H1 (cell line): Measurements from ENCODE around the gene KCNMB2. TPM values are rescaled to one million over a fixed set of nuclear protein-coding genes. Genes with fewer than 3 reads are reported as not detected.

Source experiments
- CTCF ChIA-PET: fragments of 300-600 bp; sonication (Branson Sonifier 250); formaldehyde crosslinking; loops from one replicate; lab custom pipeline; 2021; ENCODE audit not compliant: partially characterized antibody; lab: Charles Lee
- POLR2A ChIA-PET: fragments of 300-600 bp; sonication (Branson Sonifier 250); formaldehyde crosslinking; loops from one replicate; lab custom pipeline; 2021; ENCODE audit warnings: inconsistent platforms; ENCODE audit not compliant: partially characterized antibody; lab: Charles Lee
- DNase-seq, 2 experiments: peaks; one replicate each; pipeline versions ENCODE4 v3.0.0 to v3.0.0-alpha.2; 2010 to 2022; ENCODE audit warnings: low spot score in 2 of 2, low read depth in 1 of 2, mixed read lengths in 1 of 2
- FAIRE-seq: peaks from 2 replicates; lab custom pipeline; 2011; peaks lifted over from hg19 to GRCh38; lab: Jason Lieb, UNC
- H2AFZ ChIP-seq: 2 replicates; pipeline ENCODE4 v1.8.1; 2012; ENCODE audit warnings: low read length, inconsistent platforms
- H2AK5ac ChIP-seq: 2 replicates; pipeline ENCODE4 v1.6.1; 2013; ENCODE audit warnings: low read depth, low read length
- H2BK120ac ChIP-seq: replicated peaks from 2 replicates; pipeline ENCODE3; 2013; ENCODE audit warnings: low read depth, low read length, inconsistent platforms
- H2BK12ac ChIP-seq: 2 replicates; pipeline ENCODE4 v1.6.1; 2013; ENCODE audit warnings: low read depth, low read length
- H2BK15ac ChIP-seq: 2 replicates; pipeline ENCODE4 v1.6.1; 2013; ENCODE audit warnings: low read length
- H2BK20ac ChIP-seq: 2 replicates; pipeline ENCODE4 v1.6.1; 2013; ENCODE audit warnings: low read length
- H2BK5ac ChIP-seq: 2 replicates; pipeline ENCODE4 v1.6.1; 2013; ENCODE audit warnings: low read depth, low read length
- H3K14ac ChIP-seq: 2 replicates; pipeline ENCODE4 v1.6.1; 2013; ENCODE audit warnings: inconsistent platforms; ENCODE audit not compliant: insufficient read length
- H3K18ac ChIP-seq: 2 replicates; pipeline ENCODE4 v1.6.1; 2013; ENCODE audit warnings: low read length; ENCODE audit errors: extremely low read depth
- H3K23ac ChIP-seq: 2 replicates; pipeline ENCODE4 v1.6.1; 2013; ENCODE audit warnings: inconsistent platforms; ENCODE audit not compliant: insufficient read length
- H3K23me2 ChIP-seq: 2 replicates; pipeline ENCODE4 v1.6.1; 2013; ENCODE audit warnings: low read depth, low read length
- H3K27ac ChIP-seq: 2 replicates; pipeline ENCODE4 v1.6.1; 2011; ENCODE audit warnings: low read depth, low read length, inconsistent platforms
- H3K27me3 ChIP-seq, 4 experiments: replicated peaks in 1 of 4; 1 replicate in 1 of 4; 2 replicates in 3 of 4; pipeline versions ENCODE4 v1.6.1 to v1.8.1; 2011 to 2013; ENCODE audit warnings: low read length in 3 of 4, mild to moderate bottlenecking in 3 of 4, inconsistent platforms in 2 of 4, mixed read lengths in 2 of 4, moderate library complexity in 1 of 4; ENCODE audit not compliant: control insufficient read depth in 3 of 4, insufficient read depth in 3 of 4; ENCODE audit errors: extremely low read depth in 1 of 4
- H3K36me3 ChIP-seq, 4 experiments: 2 replicates each; pipeline versions ENCODE4 v1.6.1 to v1.8.1; 2011 to 2013; ENCODE audit warnings: mild to moderate bottlenecking in 4 of 4, low read length in 3 of 4, moderate library complexity in 2 of 4, control low read depth in 1 of 4, inconsistent platforms in 1 of 4; ENCODE audit not compliant: insufficient read depth in 4 of 4, control insufficient read depth in 2 of 4
- H3K4ac ChIP-seq: replicated peaks from 2 replicates; pipeline ENCODE3; 2013; ENCODE audit warnings: low read length, low read depth, mixed read lengths, inconsistent platforms; ENCODE audit not compliant: insufficient read length
- H3K4me1 ChIP-seq, 4 experiments: replicated peaks in 1 of 4; 1 replicate in 1 of 4; 2 replicates in 3 of 4; pipeline versions ENCODE4 v1.6.1 to v1.8.1; 2011 to 2013; ENCODE audit warnings: low read length in 3 of 4, inconsistent platforms in 2 of 4, mixed read lengths in 1 of 4; ENCODE audit not compliant: insufficient read depth in 4 of 4, control insufficient read depth in 3 of 4
- H3K4me2 ChIP-seq, 2 experiments: 2 replicates each; pipeline versions ENCODE4 v1.6.1 to v1.8.1; 2011 to 2013; ENCODE audit warnings: low read depth in 2 of 2, low read length in 2 of 2, control low read depth in 1 of 2, inconsistent platforms in 1 of 2, mild to moderate bottlenecking in 1 of 2; ENCODE audit not compliant: insufficient read depth in 1 of 2
- H3K4me3 ChIP-seq, 4 experiments: fragments of 200-600, 300-600 bp in 1 of 4; sonication (generic), shearing (Covaris generic), sonication (Bioruptor Twin) in 1 of 4; 2 replicates each; pipeline versions ENCODE4 v1.5.1 to v1.8.1; 2011 to 2016; ENCODE audit warnings: low read length in 4 of 4, low read depth in 3 of 4, control low read depth in 2 of 4, inconsistent platforms in 2 of 4, mild to moderate bottlenecking in 2 of 4, mixed read lengths in 1 of 4, moderate library complexity in 1 of 4; ENCODE audit not compliant: insufficient read depth in 2 of 4; ENCODE audit errors: extremely low read depth in 1 of 4
- H3K56ac ChIP-seq: replicated peaks from 2 replicates; pipeline ENCODE3; 2013; ENCODE audit warnings: low read depth, mild to moderate bottlenecking, mixed read lengths, low read length, inconsistent platforms; ENCODE audit not compliant: insufficient read length
- H3K79me1 ChIP-seq: 2 replicates; pipeline ENCODE4 v1.6.1; 2013; ENCODE audit warnings: low read depth, low read length, control low read depth
- H3K79me2 ChIP-seq, 2 experiments: 2 replicates each; pipeline versions ENCODE4 v1.6.1 to v1.8.1; 2012 to 2013; ENCODE audit warnings: low read length in 2 of 2, mild to moderate bottlenecking in 2 of 2, inconsistent platforms in 1 of 2; ENCODE audit not compliant: insufficient read depth in 2 of 2, control insufficient read depth in 1 of 2
- H3K9ac ChIP-seq, 4 experiments: replicated peaks in 1 of 4; 1 replicate in 1 of 4; 2 replicates in 3 of 4; pipeline versions ENCODE4 v1.6.1 to v1.8.1; 2011 to 2013; ENCODE audit warnings: low read depth in 3 of 4, low read length in 3 of 4, control low read depth in 2 of 4, mild to moderate bottlenecking in 2 of 4, moderate library complexity in 2 of 4, inconsistent platforms in 1 of 4; ENCODE audit errors: extremely low read depth in 1 of 4
- H3K9me3 ChIP-seq, 2 experiments: 2 replicates each; pipeline versions ENCODE4 v1.6.1 to v1.8.1; 2012 to 2013; ENCODE audit warnings: mild to moderate bottlenecking in 2 of 2, moderate library complexity in 2 of 2, control low read depth in 1 of 2, inconsistent platforms in 1 of 2, low read depth in 1 of 2, low read length in 1 of 2, mixed read lengths in 1 of 2; ENCODE audit not compliant: insufficient read depth in 2 of 2
- H4K20me1 ChIP-seq, 2 experiments: replicated peaks in 1 of 2; 2 replicates each; pipeline versions ENCODE3 to v1.8.1; 2011 to 2013; ENCODE audit warnings: inconsistent platforms in 2 of 2, low read length in 2 of 2, mild to moderate bottlenecking in 1 of 2; ENCODE audit not compliant: insufficient read depth in 2 of 2, control insufficient read depth in 1 of 2
- H4K5ac ChIP-seq: 2 replicates; pipeline ENCODE4 v1.6.1; 2013; ENCODE audit warnings: low read length, low read depth, mixed read lengths, inconsistent platforms; ENCODE audit not compliant: insufficient read length
- H4K8ac ChIP-seq: 2 replicates; pipeline ENCODE4 v1.8.0; 2013; ENCODE audit warnings: mild to moderate bottlenecking, moderate library complexity, low read length, inconsistent platforms; ENCODE audit not compliant: insufficient read depth; ENCODE audit errors: extremely low read depth
- H4K91ac ChIP-seq: replicated peaks from 2 replicates; pipeline ENCODE3; 2013; ENCODE audit warnings: low read length, mixed read lengths, inconsistent platforms; ENCODE audit not compliant: insufficient read length
- CEBPB ChIP-seq: IDR thresholded peaks from 2 replicates; pipeline ENCODE4 v1.6.1; 2012; ENCODE audit warnings: low read depth, low read length
- MAFK ChIP-seq: IDR thresholded peaks from 2 replicates; pipeline ENCODE4 v1.6.1; 2012; ENCODE audit warnings: low read depth, mild to moderate bottlenecking, improper control_type of control experiment, low read length
- RBBP5 ChIP-seq: IDR thresholded peaks from 2 replicates; pipeline ENCODE4 v1.7.1; 2012; ENCODE audit warnings: low read depth, mild to moderate bottlenecking, inconsistent platforms, low read length, moderate library complexity, borderline replicate concordance
- SIRT6 ChIP-seq: IDR thresholded peaks from one replicate; pipeline ENCODE4 v1.7.1; 2012; ENCODE audit warnings: low read length, inconsistent platforms
- WGBS, 2 experiments: shearing (Covaris generic) in 1 of 2; methylation state at CpG; one replicate each; pipeline versions ENCODE4 v1.1.6 to v1.1.7; 2013 to 2015; ENCODE audit warnings: low lambda C conversion rate in 2 of 2, mixed read lengths in 2 of 2, inconsistent platforms in 1 of 2, low coverage in 1 of 2, missing lambda C conversion rate in 1 of 2; ENCODE audit not compliant: insufficient replicate concordance in 2 of 2, insufficient coverage in 1 of 2, insufficient read length in 1 of 2; ENCODE audit errors: extremely low coverage in 1 of 2, missing lambda C conversion rate in 1 of 2; 5-methylcytosine and 5-hydroxymethylcytosine counted together
- polyA plus RNA-seq, 7 experiments: library from polyadenylated mRNA; depleted of rRNA in 3 of 7; stranded (reverse) in 5 of 7; unstranded in 2 of 7; fragments of >200 nt in 5 of 7; fragments of 200-250 nt in 2 of 7; gene quantifications; 1 replicate in 5 of 7; 2 replicates in 1 of 7; 4 replicates in 1 of 7; pipeline versions ENCODE4 v1.2.1 to v1.2.3, GENCODE V29; 2011 to 2013; ENCODE audit warnings: missing spikeins in 2 of 7, mixed read lengths in 2 of 7
- total RNA-seq: library from RNA; stranded (reverse); fragmentation: NEBNext Ultra II Directional; extraction: Animal tissue kit (Norgen Biotek cat#: 25700); gene quantifications from 2 replicates; pipeline ENCODE4 v1.2.1, GENCODE V29; 2021

The KCNMB2 gene
- total and polyA plus RNA-seq, 2 of the 8 experiments (the other 6 are each of a cell fraction or from before 2014, with no cell fraction given): not detected

DNA sequence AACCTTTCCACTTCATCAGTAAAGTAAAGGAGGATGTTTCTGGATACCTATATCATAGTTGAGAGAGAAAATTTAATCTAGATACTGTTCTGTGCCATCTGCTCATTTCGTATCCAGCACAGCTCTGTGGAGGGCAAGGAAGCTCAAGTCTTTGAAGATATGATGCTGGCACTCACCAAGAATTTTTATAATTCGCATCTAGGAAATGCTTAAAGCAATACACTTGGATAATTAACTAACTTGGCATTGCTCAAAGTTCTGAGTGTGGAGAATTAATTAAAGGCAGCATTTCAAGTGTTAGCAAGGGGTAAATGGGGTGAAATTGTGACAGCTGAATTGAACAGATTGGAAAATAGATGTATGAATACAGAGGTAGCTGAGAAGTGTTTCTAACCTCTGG is 213.2 kb downstream of the KCNMB2 start:
- no peak overlapping the region for H2BK20ac ChIP-seq
- no peak overlapping the region for H2AFZ ChIP-seq
- FAIRE-seq: no peak
- H3K79me1 ChIP-seq: no peaks in the 10 kb centered on the region
- H3K23ac ChIP-seq: no peak overlapping the region
- no peak overlapping the region for H3K4me2 ChIP-seq
- H2BK120ac ChIP-seq: no peak overlapping the region
- no peaks in the 10 kb centered on the region for H3K4me1 ChIP-seq
- H3K4ac ChIP-seq: no peak overlapping the region
- peaks cover 0 to 2% of the 10 kb centered on the region in 2 experiments for H4K20me1 ChIP-seq
- no peaks in the 10 kb centered on the region for H3K27me3 ChIP-seq
- H3K9ac ChIP-seq: no peak overlapping the region
- no peaks in the 10 kb centered on the region for H3K36me3 ChIP-seq
- no peak overlapping the region for H4K5ac ChIP-seq
- 89% methylated on average over 2 of the region's 2 CpGs; no CpG with 5 or more reads in 1 of the 2 experiments for WGBS, 2 experiments
- no peak overlapping the region for H3K18ac ChIP-seq
- no peak overlapping the region for H4K91ac ChIP-seq
- no peak overlapping the region for H3K4me3 ChIP-seq
- H3K56ac ChIP-seq: no peak overlapping the region
- H2AK5ac ChIP-seq: no peak overlapping the region
- no peak overlapping the region for H2BK5ac ChIP-seq
- H3K23me2 ChIP-seq: no peaks in the 10 kb centered on the region
- DNase-seq: no peak
- no peak overlapping the region for H3K14ac ChIP-seq
- H2BK15ac ChIP-seq: no peak overlapping the region
- H3K79me2 ChIP-seq: no peaks in the 10 kb centered on the region
- CTCF ChIA-PET: interaction anchor here (0.9 kb wide), 1 partner anchor 326 kb away, joined by 3 read pairs; no protein-coding TSS in a partner anchor
- H2BK12ac ChIP-seq: no peak overlapping the region
- H3K27ac ChIP-seq: no peak overlapping the region
- POLR2A ChIA-PET: no interaction called here
- TF ChIP-seq CEBPB (no peak), RBBP5 (no peak), SIRT6 (no peak), MAFK (no peak)
- H3K9me3 ChIP-seq: no peaks in the 10 kb centered on the region
- no peak overlapping the region for H4K8ac ChIP-seq
